Ramos (cell line): ENCODE results near the gene TIMELESS.
"Not testable (repeated sequence)": the region's sequence is repeated elsewhere in the genome, so short reads cannot be mapped to it uniquely, and the experiment has no call there.

Source experiments
- in situ Hi-C: fragments of 300-500 bp; cut with MboI; formaldehyde crosslinking; loops from one replicate; pipeline ENCODE4 v1.14.3; 2022; ENCODE audit warnings: low sequenced_read_pairs; ENCODE audit not compliant: unreplicated experiment

Gene TIMELESS, protein sequence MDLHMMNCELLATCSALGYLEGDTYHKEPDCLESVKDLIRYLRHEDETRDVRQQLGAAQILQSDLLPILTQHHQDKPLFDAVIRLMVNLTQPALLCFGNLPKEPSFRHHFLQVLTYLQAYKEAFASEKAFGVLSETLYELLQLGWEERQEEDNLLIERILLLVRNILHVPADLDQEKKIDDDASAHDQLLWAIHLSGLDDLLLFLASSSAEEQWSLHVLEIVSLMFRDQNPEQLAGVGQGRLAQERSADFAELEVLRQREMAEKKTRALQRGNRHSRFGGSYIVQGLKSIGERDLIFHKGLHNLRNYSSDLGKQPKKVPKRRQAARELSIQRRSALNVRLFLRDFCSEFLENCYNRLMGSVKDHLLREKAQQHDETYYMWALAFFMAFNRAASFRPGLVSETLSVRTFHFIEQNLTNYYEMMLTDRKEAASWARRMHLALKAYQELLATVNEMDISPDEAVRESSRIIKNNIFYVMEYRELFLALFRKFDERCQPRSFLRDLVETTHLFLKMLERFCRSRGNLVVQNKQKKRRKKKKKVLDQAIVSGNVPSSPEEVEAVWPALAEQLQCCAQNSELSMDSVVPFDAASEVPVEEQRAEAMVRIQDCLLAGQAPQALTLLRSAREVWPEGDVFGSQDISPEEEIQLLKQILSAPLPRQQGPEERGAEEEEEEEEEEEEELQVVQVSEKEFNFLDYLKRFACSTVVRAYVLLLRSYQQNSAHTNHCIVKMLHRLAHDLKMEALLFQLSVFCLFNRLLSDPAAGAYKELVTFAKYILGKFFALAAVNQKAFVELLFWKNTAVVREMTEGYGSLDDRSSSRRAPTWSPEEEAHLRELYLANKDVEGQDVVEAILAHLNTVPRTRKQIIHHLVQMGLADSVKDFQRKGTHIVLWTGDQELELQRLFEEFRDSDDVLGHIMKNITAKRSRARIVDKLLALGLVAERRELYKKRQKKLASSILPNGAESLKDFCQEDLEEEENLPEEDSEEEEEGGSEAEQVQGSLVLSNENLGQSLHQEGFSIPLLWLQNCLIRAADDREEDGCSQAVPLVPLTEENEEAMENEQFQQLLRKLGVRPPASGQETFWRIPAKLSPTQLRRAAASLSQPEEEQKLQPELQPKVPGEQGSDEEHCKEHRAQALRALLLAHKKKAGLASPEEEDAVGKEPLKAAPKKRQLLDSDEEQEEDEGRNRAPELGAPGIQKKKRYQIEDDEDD

DNA sequence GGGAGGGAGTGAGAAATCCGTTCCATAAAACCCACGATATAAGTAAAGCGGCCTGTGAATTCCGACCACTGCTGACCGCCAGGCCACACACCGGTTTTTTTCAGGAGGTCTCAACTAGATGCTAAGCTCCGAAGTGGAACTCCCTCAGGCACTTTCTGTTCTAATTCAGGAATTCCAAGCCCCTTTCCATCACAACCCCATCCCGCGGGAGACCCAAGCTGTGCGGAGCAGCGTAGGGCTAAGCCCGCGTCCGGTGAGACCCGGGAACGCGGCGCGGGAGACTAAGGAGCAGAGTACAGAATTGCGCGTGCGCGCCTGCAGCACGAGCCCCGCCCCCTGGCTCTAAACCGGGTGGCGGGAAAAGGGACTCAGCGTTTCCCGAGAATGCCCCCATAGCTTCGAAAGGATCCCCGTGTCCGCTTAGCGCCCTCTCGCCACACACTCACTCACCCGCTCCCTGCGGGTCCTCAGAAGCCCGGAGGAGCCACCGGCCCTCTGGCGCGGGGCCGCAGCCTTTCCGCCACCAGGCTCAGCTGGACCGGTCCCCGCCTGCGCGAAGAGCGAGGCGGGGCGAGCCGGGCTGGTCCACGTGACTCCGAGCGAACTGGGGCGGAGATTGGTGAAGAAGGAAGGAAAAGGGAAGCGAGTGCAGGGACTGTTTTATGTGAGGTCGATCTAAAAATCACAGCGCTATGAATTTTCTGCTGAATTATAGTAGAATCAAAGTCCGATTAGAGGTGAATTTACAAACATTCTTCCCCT, at the start of gene TIMELESS:
TSS of gene TIMELESS (minus strand) at position 567 of the 762 bp plus-strand sequence. CDS start 15,256 bp downstream, outside the sequence.
- in situ Hi-C loops = no loop called here

DNA sequence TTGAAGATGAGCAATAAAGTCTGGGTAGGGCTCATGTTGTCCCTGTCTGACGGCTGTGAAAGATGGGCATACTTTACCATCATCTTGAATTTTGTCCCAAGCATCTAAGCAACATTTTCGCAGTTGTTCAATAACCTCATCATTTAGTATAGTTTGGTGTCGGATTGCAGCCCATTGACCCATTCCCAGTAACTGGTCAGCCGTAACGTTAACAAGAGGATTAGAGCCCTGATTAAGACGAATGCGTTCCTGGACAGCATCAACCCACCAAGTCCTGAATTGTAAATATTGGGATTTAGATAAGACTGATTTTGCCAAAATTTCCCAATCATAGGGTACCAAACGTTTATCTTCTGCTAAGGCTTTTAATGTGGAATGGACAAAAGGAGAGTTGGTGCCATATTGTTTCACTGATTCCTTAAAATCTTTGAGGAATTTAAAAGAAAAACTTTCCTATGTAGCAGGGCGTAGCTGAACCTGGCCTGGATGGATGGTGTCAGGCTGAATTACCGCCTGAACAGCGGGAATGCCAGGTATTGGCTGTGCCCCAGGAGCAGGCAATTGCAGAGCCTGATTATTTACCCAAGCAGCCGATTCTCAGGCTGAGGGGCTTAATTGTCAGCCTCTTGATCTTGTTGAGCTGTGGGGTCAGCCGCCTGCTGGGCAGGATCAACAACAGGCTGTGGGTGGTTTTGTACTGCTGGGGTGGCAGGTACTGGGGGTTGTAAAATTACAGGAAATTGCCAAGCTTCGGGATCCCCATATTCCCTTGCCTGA, 49.1 kb upstream of the TIMELESS start:
- in situ Hi-C loops = not testable (repeated sequence)

DNA sequence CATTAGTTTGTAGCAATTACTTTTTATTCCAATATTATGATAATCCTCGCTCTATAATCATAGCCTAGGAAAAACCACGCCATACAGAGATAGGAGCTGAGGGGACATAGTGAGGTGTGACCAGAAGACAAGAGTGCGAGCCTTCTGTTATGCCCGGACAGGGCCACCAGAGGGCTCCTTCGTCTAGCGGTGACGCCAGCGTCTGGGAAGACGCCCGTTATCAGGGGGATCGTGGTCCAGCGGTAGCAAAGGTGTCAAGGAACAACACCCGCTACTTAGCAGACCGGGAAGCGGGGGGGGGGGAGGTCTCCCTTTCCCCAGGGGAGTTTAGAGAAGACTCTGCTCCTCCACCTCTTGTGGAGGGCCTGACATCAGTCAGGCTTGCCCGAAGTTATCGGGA, 47.5 kb upstream of the TIMELESS start:
- in situ Hi-C loops = not testable (repeated sequence)

DNA sequence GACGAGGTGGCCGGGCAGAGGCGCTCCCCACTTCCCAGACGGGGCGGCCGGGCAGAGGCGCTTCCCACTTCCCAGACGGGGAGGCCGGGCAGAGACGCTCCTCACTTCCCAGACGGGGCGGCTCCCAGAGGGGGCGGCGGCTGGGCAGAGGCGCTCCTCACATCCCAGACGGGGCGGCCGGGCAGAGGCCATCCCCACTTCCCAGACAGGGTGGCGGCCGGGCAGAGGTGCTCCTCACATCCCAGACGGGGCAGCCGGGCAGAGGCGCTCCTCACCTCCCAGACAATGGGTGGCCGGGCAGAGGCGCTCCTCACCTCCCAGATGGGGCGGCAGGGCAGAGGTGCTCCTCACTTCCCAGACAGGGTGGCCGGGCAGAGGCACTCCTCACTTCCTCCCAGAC, 45.3 kb upstream of the TIMELESS start:
- in situ Hi-C loops = not testable (repeated sequence)

DNA sequence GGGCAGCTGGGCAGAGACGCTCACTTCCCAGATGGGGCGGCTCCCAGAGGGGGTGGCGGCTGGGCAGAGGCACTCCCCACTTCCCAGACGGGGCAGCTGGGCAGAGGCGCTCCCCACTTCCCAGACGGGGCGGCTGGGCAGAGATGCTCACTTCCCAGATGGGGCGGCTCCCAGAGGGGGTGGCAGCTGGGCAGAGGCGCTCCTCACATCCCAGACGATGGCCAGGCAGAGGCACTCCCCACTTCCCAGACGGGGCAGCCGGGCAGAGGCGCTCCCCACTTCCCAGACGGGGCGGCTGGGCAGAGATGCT, 44.8 kb upstream of the TIMELESS start:
- in situ Hi-C loops = not testable (repeated sequence)

DNA sequence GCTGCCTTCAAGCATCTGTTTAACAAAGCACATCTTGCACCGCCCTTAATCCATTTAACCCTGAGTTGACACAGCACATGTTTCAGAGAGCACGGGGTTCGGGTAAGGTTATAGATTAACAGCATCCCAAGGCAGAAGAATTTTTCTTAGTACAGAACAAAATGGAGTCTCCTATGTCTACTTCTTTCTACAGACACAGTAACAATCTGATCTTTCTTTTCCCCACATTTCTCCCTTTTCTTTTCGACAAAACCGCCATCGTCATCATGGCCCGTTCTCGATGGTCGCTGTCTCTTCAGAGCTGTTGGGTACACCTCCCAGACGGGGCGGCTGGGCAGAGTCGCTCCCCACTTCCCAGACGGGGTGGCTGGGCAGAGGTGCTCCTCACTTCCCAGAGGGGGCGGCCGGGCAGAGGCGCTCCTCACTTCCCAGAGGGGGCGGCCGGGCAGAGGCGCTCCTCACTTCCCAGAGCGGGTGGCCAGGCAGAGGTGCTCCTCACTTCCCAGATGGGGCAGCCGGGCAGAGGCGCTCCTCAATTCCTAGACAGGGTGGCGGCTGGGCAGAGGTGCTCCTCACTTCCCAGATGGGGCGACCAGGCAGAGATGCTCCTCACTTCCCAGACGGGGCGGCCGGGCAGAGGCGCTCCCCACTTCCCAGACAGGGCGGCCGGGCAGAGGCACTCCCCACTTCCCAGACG, 44.3 kb upstream of the TIMELESS start:
- in situ Hi-C loops = not testable (repeated sequence)

DNA sequence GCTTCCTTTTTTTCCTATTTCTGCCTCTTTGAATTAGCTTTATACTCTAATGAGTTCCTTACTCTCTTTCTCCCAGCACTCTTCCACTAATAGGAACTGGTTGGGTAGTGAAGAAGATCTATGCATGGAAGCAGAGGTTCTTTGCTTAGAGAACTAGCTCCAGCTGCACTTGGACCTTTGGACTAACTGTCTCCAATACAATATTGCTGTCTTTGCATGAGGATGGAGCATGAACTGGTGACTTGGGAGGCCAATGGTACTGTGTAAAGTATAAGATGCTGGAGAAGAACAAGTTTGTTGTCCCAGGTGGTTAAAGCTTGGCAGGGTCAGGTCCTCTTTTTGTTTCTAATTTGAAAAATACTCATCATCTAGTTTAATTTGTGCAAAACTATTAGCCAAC, 41.1 kb upstream of the TIMELESS start:
- in situ Hi-C loops = no loop called here

DNA sequence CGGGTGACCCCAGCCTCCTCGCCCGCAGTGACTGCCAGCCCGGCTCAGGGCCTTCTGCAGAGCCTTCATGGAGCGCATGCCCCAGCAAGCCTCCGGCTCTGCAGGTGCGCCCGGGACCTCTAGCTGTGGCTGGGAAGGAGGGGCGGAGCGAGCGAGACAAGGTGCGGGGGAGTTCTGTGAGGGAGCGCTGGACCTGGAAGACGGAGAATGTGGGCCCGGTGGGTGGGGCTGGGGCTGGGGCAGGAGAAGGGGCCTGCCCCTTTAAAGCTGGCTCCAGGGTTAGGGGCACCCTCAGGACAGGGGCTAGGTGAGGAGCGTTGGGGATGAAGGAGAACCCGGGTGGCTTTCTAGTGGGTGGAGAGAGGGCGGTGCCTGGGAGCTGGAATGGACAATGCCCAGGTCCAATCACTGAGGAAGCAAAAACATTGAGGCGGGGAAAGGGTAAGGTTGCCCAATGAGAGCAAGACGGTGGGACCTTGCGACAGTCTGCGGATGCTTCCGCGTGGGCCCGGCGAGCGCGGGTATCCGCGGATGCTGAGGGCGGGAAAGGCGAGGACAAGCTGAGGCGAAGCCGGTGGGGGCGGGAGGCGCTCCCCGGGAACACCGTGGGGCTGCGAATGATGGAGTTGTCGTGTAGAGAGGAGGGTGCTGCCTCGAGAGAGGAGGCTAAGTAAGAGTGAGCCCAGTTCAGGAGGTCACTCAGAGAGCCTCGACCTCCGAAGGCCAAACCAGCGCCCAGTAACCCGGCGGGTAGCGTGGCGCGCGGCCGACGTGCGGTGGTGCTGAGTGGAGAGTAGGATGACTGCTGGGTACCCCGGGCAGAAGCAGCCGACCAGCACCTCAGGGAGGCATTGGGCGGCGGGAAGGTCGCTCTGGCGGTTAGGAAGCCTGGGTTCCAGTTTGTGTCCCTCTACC, 39.1 kb upstream of the TIMELESS start, which contains the start of gene GLS2:
TSS of gene GLS2 (minus strand) at position 121 of the 915 bp plus-strand sequence. CDS start at position 78, 43 bp downstream.
- in situ Hi-C loops = no loop called here

DNA sequence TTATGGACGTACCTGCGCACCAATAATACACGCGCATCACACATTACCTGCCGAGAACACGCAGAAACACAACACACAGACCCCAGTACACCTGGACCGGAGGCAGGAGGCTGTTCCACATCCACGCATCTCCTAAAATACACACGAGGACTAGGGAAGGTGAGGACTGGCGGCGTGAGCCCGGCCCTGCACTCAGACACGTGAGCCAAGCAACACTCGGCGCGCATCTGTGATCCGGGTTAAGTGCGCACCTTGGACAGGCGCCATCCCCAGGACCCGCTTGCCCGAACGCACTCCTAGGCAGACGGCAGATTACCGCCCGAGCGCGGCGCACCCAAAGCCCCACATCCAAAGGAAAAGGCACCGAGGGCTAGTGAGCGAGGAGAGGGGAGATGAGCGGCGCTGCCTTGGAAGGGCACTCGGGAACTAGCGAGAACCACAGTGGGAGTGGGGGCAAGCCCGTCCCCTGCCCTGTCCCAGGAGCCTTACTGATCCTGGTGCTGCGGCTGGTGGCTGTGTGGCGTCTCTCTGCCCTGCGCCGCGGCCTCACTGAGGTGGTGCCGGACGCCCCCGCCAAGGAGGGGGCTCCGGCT, 38.3 kb upstream of the TIMELESS start:
- in situ Hi-C loops = no loop called here

DNA sequence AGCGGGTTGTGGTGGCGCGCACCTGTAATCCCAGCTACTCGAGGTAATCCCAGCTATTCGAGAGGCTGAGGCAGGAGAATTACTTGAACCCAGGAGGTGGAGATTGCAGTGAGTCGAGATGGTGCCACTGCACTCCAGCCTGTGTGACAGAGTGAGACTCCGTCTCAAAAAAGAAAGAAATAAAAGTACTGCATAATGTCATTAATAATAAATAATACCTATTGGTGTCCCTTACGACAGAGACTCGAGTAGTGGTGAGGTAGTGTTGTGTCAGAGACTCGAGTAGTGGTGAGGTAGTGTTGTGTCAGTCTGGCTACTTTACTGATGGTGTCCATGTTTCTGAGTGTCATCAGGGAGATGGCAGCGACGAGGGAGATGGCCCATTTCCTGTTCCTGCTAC, 37.5 kb upstream of the TIMELESS start:
- in situ Hi-C loops = no loop called here

DNA sequence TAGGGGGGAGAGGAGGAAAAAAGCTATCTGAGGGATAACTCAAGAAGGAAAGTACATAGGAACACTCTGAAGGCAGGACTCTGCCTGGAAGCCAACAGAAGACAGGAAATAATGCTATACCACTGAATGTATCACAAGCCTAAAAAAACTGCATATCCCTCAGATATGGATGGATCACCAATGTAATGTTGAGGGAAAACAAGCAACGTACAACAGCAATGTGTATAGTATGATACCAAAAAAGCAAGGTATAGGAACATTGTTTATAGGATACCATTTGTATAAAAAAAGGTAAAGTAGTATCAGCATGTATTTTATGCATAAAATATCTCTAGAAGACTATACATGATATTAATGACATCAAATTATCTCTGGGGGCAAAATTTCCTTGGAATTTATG, 35.3 kb upstream of the TIMELESS start:
- in situ Hi-C loops = no loop called here

DNA sequence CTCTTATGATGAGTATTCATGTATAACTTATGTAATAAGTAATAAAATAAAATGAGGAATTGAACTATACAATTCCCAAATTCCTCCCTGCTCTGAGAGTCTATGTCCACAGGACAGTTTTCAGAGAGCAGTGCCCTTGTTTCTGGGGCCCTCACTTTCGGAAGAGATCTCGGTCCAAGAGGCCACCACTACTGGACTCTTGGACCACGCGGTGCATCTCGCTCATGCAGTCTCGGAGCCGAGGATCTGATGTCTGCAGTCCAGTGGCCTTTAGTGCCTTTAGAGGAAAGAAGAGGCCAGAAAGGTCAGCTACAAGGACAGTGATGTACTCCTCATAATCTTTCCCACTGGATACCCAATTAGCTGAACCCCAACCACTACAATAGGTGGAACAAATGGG, 30.4 kb upstream of the TIMELESS start:
- in situ Hi-C loops = no loop called here

DNA sequence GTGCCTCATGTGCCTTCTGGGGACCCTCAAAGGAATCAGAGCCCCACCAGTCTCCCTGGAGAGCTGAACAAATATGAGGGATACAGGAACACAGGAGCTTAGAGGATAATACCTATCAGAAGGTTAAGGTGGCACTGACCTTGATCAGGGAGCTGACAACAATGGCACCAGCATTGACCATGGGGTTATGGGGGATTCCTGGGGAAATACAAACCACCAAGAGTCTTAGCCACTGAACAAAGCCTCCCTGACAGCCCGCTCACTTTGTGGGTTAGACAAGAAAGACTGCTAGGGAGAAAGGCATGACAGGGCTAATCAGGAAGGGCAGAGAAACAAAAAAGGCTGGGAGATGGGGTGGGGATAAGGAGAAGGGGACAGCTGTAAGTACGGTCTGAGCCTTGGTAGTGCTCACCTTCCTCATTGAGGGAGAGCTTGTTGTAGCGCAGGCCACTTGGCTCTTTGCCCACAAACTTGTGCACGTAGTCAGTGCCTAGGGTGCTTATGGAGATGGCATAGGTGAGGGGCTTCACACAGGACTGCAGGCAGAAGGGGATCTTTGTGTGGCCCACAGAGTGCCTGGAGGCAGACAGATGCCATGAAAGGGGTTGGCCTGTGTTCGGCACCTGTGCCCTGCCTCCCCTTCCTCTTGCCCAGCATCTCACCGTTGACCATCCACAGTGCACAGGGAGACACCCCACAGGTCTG, 28.4 kb upstream of the TIMELESS start:
- in situ Hi-C loops = no loop called here

DNA sequence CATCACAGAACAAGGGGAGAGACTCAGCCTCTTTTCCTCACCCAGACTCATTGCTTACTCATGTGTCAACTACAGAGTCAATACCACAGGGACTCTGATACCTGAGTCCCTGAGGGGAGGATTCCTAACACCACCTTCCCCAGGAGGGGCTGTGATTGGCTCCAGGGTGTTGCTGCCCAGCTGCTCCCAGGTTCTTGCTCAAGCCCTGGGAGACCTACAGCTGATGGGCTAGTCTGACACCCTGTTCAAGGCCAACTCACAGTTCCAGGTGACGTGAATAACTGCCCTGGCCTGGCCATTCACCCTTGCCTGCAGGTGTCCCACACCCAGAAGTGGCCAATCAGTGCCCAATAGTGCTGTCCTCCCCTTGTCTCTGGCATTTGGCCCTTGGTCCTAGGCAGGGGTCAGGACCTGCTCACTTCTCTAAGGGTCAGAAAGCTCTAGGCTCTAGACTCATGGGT, 27.8 kb upstream of the TIMELESS start:
- in situ Hi-C loops = no loop called here

DNA sequence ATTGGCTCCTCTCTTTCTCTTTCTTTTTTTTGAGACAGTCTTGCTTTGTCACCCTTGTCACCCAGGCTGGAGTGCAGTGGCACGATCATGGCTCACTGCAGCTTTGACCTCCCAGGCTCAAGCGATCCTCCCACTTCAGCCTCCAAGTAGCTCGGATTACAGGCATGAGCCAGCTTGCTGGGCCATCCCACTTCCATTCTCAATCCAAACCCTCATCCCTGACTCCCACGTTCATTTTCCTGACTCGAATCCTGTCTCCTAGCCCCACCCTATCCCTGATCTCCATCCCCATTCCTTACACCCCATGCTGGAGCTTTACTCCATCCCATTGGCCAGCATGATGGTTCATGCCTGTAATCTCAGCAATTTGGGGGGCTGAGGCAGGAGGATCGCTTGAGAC, 26.9 kb upstream of the TIMELESS start:
- in situ Hi-C loops = no loop called here

DNA sequence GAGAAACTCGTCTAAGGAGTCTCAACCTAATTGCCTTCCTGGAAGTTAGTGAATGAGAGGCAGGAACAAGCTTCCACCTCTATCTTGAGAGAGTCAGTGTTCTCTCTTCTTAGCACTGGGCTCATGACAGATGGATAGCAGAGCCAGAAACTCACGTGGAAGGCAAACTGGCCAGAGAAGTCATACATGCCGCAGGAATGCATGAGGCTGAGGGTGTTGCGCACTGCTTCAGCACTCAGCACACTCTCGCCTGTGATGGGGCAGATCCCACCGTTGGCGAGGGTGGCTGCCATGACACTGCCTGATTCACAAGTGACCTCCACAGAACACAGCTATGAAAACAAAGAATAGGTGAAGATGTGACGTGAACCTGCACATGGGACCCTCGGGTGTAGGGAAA, 25.2 kb upstream of the TIMELESS start:
- in situ Hi-C loops = no loop called here
